Measurements from ENCODE around the gene SIAH1.

GRCh38 chr16:48365601-48366164, 19.5 kb downstream of the SIAH1 start:
- TF ChIP-seq CTCF (IDR thresholded peaks at IDR 0.05) (peak in 1 of 4 experiments; percentile 21), POLR2AphosphoS5 (IDR thresholded peaks at IDR 0.05) (peak; percentile 90), POLR2A (IDR thresholded peaks at IDR 0.05) (peak; percentile 97)

Data from prostate gland (tissue), 2 donors.